Natural killer cell (primary cell): ENCODE data around the gene TRPM5. TPM values are rescaled to one million over a fixed set of nuclear protein-coding genes. Genes with fewer than 3 reads are reported as not detected.

Experiments
- ATAC-seq, 3 donors: fragments of 150-1000 bp in 2 of 3; fragments of 200-7000 bp in 1 of 3; cut with Tn5 transposase; 1 replicate in 1 of 3; 2 replicates in 2 of 3; pipeline ENCODE4 v1.10.0; 2021; ENCODE audit warnings: mild to moderate bottlenecking in 2 of 3, moderate library complexity in 2 of 3
- DNase-seq, 2 donors: peaks; one replicate each; pipeline versions ENCODE4 v3.0.0 to v3.0.0-alpha.2; 2013 to 2021; ENCODE audit warnings: mixed read lengths in 1 of 2
- H3K27ac ChIP-seq: one replicate; pipeline ENCODE4 v1.5.1; 2013; ENCODE audit warnings: mild to moderate bottlenecking, low read length
- H3K27me3 ChIP-seq: one replicate; pipeline ENCODE4 v1.6.1; 2013; ENCODE audit warnings: low read length; ENCODE audit not compliant: control insufficient read depth, insufficient read depth
- H3K36me3 ChIP-seq: one replicate; pipeline ENCODE4 v1.6.1; 2013; ENCODE audit warnings: low read length; ENCODE audit not compliant: control insufficient read depth, insufficient read depth
- H3K4me1 ChIP-seq: one replicate; pipeline ENCODE4 v1.6.1; 2013; ENCODE audit warnings: low read length; ENCODE audit not compliant: control insufficient read depth, insufficient read depth
- H3K4me3 ChIP-seq: one replicate; pipeline ENCODE4 v1.5.1; 2013; ENCODE audit warnings: low read length
- H3K9me3 ChIP-seq: one replicate; pipeline ENCODE4 v1.6.1; 2013; ENCODE audit warnings: low read length; ENCODE audit not compliant: control insufficient read depth, insufficient read depth
- H3K27ac Mint-ChIP-seq, 2 donors: one replicate each; pipeline ENCODE4 v1.8.0; 2022; ENCODE audit warnings: mild to moderate bottlenecking in 2 of 2, mixed read lengths in 2 of 2, moderate library complexity in 1 of 2
- H3K27me3 Mint-ChIP-seq, 2 donors: one replicate each; pipeline ENCODE4 v1.8.0; 2022; ENCODE audit warnings: low read depth in 2 of 2, mixed read lengths in 2 of 2
- H3K36me3 Mint-ChIP-seq: one replicate; pipeline ENCODE4 v1.8.0; 2022; ENCODE audit warnings: mixed read lengths
- H3K4me1 Mint-ChIP-seq, 2 donors: one replicate each; pipeline ENCODE4 v1.8.0; 2022; ENCODE audit warnings: mixed read lengths in 2 of 2
- H3K4me3 Mint-ChIP-seq: one replicate; pipeline ENCODE4 v1.8.0; 2022; ENCODE audit warnings: mild to moderate bottlenecking, moderate library complexity, mixed read lengths
- H3K9me3 Mint-ChIP-seq, 2 donors: one replicate each; pipeline ENCODE4 v1.8.0; 2022; ENCODE audit warnings: mixed read lengths in 2 of 2
- WGBS: methylation state at CpG from one replicate; pipeline ENCODE4 v1.1.7; 2013; ENCODE audit warnings: missing lambda C conversion rate; ENCODE audit not compliant: insufficient coverage; 5-methylcytosine and 5-hydroxymethylcytosine counted together
- intact Hi-C: fragments of 100-400 bp; cut with micrococcal nuclease; formaldehyde crosslinking; loops from one replicate; pipeline ENCODE4 v1.14.2; 2022
- total RNA-seq, 4 donors: library from RNA; stranded (reverse); fragments of 120-200 nt in 1 of 4; gene quantifications; one replicate each; pipeline versions ENCODE4 v1.2.3 to v1.2.4, GENCODE V29; 2013 to 2022
- TF ChIP-seq, protein P1 (sequence below): fragments of 200-600 bp; IDR thresholded peaks from one replicate; pipeline ENCODE4 v1.8.0; 2022; ENCODE audit warnings: antibody characterized with exemption

TRPM5 gene
- total RNA-seq, 3 donors from 2014 or later (not counting 1 experiment from before 2014, with no cell fraction given) = not detected

DNA sequence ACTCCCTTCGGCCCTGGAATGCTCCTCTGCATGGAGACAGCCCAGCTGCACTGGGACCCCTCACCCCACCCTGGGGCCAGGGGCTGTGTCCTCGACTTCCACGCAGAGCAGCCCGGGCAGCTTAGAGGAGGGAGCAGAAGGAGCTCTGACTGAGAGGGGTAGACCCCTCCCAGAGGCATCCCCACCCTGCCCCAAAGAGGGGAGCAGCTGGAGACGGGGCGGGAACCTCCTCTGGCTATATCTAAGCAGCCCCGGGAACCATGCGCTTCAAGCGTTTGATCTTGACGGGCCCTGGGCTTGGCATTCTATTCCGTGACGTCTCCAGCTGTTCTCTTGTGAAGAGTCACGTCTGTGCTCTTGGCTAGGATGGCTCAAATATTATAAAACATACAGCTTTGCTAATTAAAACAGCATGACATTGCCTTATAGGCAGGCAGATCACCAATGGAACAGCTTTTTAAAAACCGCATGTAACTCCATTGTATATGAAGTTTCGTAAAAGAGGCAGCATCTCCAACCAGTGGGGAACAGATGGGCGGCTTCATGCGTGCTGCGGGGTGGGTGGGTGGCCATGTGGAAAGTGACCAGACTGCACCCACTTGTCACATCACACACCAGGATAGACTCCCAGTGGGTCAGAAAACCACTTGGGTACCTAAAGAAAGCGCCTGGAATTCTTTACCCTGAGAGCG lies 8.2 kb upstream of the TRPM5 start:
- no peak overlapping the region for H3K4me3 Mint-ChIP-seq
- H3K36me3 Mint-ChIP-seq = no peaks in the 10 kb centered on the region
- H3K27ac Mint-ChIP-seq = no peak overlapping the region
- TF ChIP-seq, protein P1, sequence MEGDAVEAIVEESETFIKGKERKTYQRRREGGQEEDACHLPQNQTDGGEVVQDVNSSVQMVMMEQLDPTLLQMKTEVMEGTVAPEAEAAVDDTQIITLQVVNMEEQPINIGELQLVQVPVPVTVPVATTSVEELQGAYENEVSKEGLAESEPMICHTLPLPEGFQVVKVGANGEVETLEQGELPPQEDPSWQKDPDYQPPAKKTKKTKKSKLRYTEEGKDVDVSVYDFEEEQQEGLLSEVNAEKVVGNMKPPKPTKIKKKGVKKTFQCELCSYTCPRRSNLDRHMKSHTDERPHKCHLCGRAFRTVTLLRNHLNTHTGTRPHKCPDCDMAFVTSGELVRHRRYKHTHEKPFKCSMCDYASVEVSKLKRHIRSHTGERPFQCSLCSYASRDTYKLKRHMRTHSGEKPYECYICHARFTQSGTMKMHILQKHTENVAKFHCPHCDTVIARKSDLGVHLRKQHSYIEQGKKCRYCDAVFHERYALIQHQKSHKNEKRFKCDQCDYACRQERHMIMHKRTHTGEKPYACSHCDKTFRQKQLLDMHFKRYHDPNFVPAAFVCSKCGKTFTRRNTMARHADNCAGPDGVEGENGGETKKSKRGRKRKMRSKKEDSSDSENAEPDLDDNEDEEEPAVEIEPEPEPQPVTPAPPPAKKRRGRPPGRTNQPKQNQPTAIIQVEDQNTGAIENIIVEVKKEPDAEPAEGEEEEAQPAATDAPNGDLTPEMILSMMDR = no peak
- H3K27ac ChIP-seq = no peak overlapping the region
- WGBS = 91% methylated on average over 20 of the region's 20 CpGs
- H3K27me3 Mint-ChIP-seq = peaks cover 22 to 27% of the 10 kb centered on the region in 2 donors
- no peak for DNase-seq
- peaks cover 14% of the 10 kb centered on the region for H3K4me1 ChIP-seq
- H3K4me1 Mint-ChIP-seq = no peaks in the 10 kb centered on the region
- H3K9me3 Mint-ChIP-seq = no peaks in the 10 kb centered on the region
- no peaks in the 10 kb centered on the region for H3K9me3 ChIP-seq
- intact Hi-C loops = no loop called here
- ATAC-seq = no peak
- H3K4me3 ChIP-seq = no peak overlapping the region
- H3K36me3 ChIP-seq = no peaks in the 10 kb centered on the region
- H3K27me3 ChIP-seq = peaks cover 10% of the 10 kb centered on the region

DNA sequence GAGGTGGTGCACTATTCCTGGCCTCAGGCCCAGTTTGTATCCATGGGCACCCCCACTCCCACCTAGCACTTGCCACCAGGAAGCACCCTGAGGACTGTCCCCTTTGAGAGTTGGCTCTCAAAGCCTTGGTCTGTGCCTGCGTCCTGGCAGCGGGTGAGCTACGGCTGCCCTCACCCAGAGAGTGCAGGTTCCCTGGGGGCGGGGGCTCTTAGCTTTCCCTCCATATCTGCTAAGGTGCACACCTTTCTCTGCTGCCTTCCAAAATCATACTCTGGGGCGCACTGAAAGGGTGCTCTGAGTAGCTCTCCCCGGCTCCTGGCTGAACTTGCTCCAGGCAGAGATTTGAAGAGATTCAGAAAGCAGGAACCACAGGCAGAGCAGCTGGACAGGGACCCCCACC lies 7.6 kb upstream of the TRPM5 start:
- peaks cover 20% of the 10 kb centered on the region for H3K4me1 ChIP-seq
- Mint-ChIP-seq H3K9me3 (no peaks in the 10 kb centered on the region), H3K4me1 (peaks cover 0 to 5% of the 10 kb centered on the region in 2 donors), H3K27me3 (peaks cover 22 to 29% of the 10 kb centered on the region in 2 donors), H3K27ac (no peak overlapping the region), H3K4me3 (no peak overlapping the region), H3K36me3 (no peaks in the 10 kb centered on the region)
- ATAC-seq (no peak), DNase-seq (no peak)
- intact Hi-C loops = no loop called here
- H3K27me3 ChIP-seq = peaks cover 14% of the 10 kb centered on the region
- no peaks in the 10 kb centered on the region for H3K36me3 ChIP-seq
- TF ChIP-seq, protein P1 = no peak
- H3K4me3 ChIP-seq = no peak overlapping the region
- no peaks in the 10 kb centered on the region for H3K9me3 ChIP-seq
- no peak overlapping the region for H3K27ac ChIP-seq
- 84% methylated on average over 6 of the region's 6 CpGs for WGBS

DNA sequence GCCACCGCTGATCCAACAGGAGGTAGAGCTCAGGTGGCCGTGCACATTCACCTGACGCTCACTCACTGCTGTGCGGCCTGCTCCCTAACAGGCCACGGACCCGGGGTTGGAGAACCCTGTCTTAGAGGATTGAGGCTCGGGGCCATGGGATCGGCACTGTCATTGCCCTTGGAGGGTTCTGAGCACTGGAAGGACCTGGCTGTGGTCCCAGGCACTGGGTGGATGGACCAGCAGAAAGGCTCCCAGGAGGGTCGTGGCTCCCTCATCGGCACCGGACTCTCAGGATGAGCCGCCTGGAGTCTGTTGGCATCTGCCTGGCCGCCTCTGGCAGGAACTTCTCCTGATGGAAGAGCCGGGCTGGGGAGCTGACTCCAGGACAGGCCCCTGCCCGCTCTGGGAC lies 7.0 kb upstream of the TRPM5 start:
- peaks cover 0 to 7% of the 10 kb centered on the region in 2 donors for H3K4me1 Mint-ChIP-seq
- H3K36me3 Mint-ChIP-seq = no peaks in the 10 kb centered on the region
- Histone ChIP-seq H3K9me3 (no peaks in the 10 kb centered on the region), H3K4me3 (no peak overlapping the region), H3K4me1 (peaks cover 25% of the 10 kb centered on the region), H3K27me3 (peaks cover 20% of the 10 kb centered on the region), H3K27ac (no peak overlapping the region), H3K36me3 (no peaks in the 10 kb centered on the region)
- no peaks in the 10 kb centered on the region for H3K9me3 Mint-ChIP-seq
- H3K27me3 Mint-ChIP-seq = peaks cover 24 to 30% of the 10 kb centered on the region in 2 donors
- intact Hi-C loops = no loop called here
- TF ChIP-seq, protein P1 = no peak
- no peak overlapping the region for H3K27ac Mint-ChIP-seq
- WGBS = 93% methylated on average over 15 of the region's 15 CpGs
- no peak overlapping the region for H3K4me3 Mint-ChIP-seq
- no peak for DNase-seq
- no peak for ATAC-seq
